BJ (cell line): Measurements from ENCODE around the gene ZNF793. TPM values are rescaled to one million over a fixed set of nuclear protein-coding genes. Genes with fewer than 3 reads are reported as not detected.
A peak's percentile ranks its signal among the peaks of the same experiment; 100 is the strongest.

ENCODE experiments used
- CTCF ChIA-PET: fragments of 350-600 bp; formaldehyde crosslinking; extraction: SDS; loops from one replicate; lab custom pipeline; 2021; ENCODE audit warnings: antibody characterized with exemption, inconsistent platforms; lab: Yijun Ruan, JAX
- POLR2A ChIA-PET: fragments of 300-600 bp; sonication (Branson Sonifier 250); formaldehyde crosslinking; extraction: SDS; loops from one replicate; lab custom pipeline; 2021; ENCODE audit warnings: antibody characterized with exemption; lab: Charles Lee
- DNase-seq: peaks from one replicate; pipeline ENCODE4 v3.0.0-alpha.2; 2011; ENCODE audit warnings: low read depth
- H3K27me3 ChIP-seq: 2 replicates; pipeline ENCODE4 v1.6.0; 2011; ENCODE audit warnings: low read length; ENCODE audit not compliant: control insufficient read depth, insufficient read depth
- H3K36me3 ChIP-seq: 2 replicates; pipeline ENCODE4 v1.5.1; 2011; ENCODE audit warnings: low read length; ENCODE audit not compliant: control insufficient read depth, insufficient read depth
- H3K4me3 ChIP-seq: 2 replicates; pipeline ENCODE4 v1.5.1; 2011; ENCODE audit warnings: low read depth, mild to moderate bottlenecking, control low read depth, low read length
- CTCF ChIP-seq: IDR thresholded peaks from 2 replicates; pipeline ENCODE4 v1.5.1; 2011; ENCODE audit warnings: low read depth, mild to moderate bottlenecking, control low read depth, inconsistent platforms, low read length, moderate library complexity; ENCODE audit not compliant: insufficient read depth
- polyA plus RNA-seq: library from polyadenylated mRNA; depleted of rRNA; stranded (reverse); fragments of >200 nt; gene quantifications from 2 replicates; pipeline ENCODE4 v1.2.3, GENCODE V29; 2011

Gene ZNF793
- polyA plus RNA-seq, 1 experiment: 1.1 TPM

- DNase-seq: peak; percentile 27
- ChIA-PET POLR2A (no interaction called here), CTCF (interaction anchor here (1.2 kb wide), 1 partner anchor 223 kb away, joined by 4 read pairs; no protein-coding TSS in a partner anchor)
- peak within 1 kb of the TSS; percentile 71 for H3K4me3 ChIP-seq
- H3K27me3 ChIP-seq: no peaks in the 10 kb centered on the region
- TF ChIP-seq CTCF: 0 out of 2 replicates have a peak, but pooled peaks have one; percentile 2
- peaks cover 2% of the 10 kb centered on the region for H3K36me3 ChIP-seq
Observed at GRCh38 chr19:37468961-37469777, 37.6 kb upstream of the ZNF793 start, which contains the start of gene ZNF570. TSS of gene ZNF570 (plus strand) at chr19:37469356. CDS start at chr19:37470355, 999 bp downstream.

- CTCF ChIA-PET: no interaction called here
Observed at GRCh38 chr19:37470216-37470615, 36.5 kb upstream of the ZNF793 start.

GRCh38 chr19:37472165-37472564, 34.6 kb upstream of the ZNF793 start:
- ChIA-PET CTCF (no interaction called here), POLR2A (interaction anchor here (0.6 kb wide), 1 partner anchor 131 kb away, joined by 4 read pairs; no protein-coding TSS in a partner anchor)
- Histone ChIP-seq H3K36me3 (peaks cover 8% of the 10 kb centered on the region; the same call in 1 of the 2 replicates), H3K4me3 (no peak overlapping the region), H3K27me3 (no peaks in the 10 kb centered on the region)
- DNase-seq: no peak
- TF ChIP-seq CTCF: no peak

More at GRCh38 chr19:37470216-37470615, 36.5 kb upstream of the ZNF793 start:
- POLR2A ChIA-PET: no interaction called here
- Histone ChIP-seq H3K36me3 (peaks cover 2% of the 10 kb centered on the region; the same call in 1 of the 2 replicates), H3K4me3 (peak overlapping the region; percentile 71; the same call in 1 of the 2 replicates), H3K27me3 (no peaks in the 10 kb centered on the region)
- TF ChIP-seq CTCF: no peak
- no peak for DNase-seq

GRCh38 chr19:37484406-37485168, 22.2 kb upstream of the ZNF793 start:
- POLR2A ChIA-PET: interaction anchor here (0.6 kb wide), 1 partner anchor 17 kb away, joined by 3 read pairs; the partner anchor contains the start of gene ZNF569
- no peak overlapping the region for H3K4me3 ChIP-seq
- no peak for DNase-seq
- no peak for TF ChIP-seq CTCF
- H3K27me3 ChIP-seq: no peaks in the 10 kb centered on the region
- peaks cover 4% of the 10 kb centered on the region for H3K36me3 ChIP-seq
- CTCF ChIA-PET: no interaction called here

- no peak overlapping the region for H3K4me3 ChIP-seq
- no peaks in the 10 kb centered on the region for H3K27me3 ChIP-seq
- no peaks in the 10 kb centered on the region for H3K36me3 ChIP-seq
- no peak for TF ChIP-seq CTCF
- DNase-seq: no peak
- CTCF ChIA-PET: no interaction called here
- POLR2A ChIA-PET: no interaction called here
Observed at GRCh38 chr19:37492213-37492612, 14.5 kb upstream of the ZNF793 start.
